Lower leg skin (tissue), 4 donors: ENCODE measurements around the gene POLR3B. TPM values are rescaled to one million over a fixed set of nuclear protein-coding genes. Genes with fewer than 3 reads are reported as not detected.

Experiments
- DNase-seq, 2 donors: peaks; one replicate each; pipeline ENCODE4 v3.0.0-alpha.2; 2019; ENCODE audit warnings: low spot score in 2 of 2
- H3K4me3 ChIP-seq: fragments of 200-600 bp; sonication (generic); 2 replicates; pipeline ENCODE4 v1.5.1; 2017; ENCODE audit warnings: mild to moderate bottlenecking, low read depth; ENCODE audit not compliant: poor library complexity, severe bottlenecking
- POLR2A ChIP-seq, 2 donors: fragments of 450-650 bp; IDR thresholded peaks; one replicate each; pipeline ENCODE4 v1.6.1; 2016 to 2017; ENCODE audit warnings: antibody characterized with exemption in 2 of 2, mild to moderate bottlenecking in 1 of 2, moderate library complexity in 1 of 2
- WGBS, 2 donors: methylation state at CpG; one replicate each; pipeline ENCODE4 v1.1.5; 2018; 5-methylcytosine and 5-hydroxymethylcytosine counted together
- intact Hi-C: fragments of 100-400 bp; cut with DNase I; formaldehyde crosslinking; loops from one replicate; pipeline ENCODE4 v1.15.0; 2023; ENCODE audit warnings: low total_unique reads
- total RNA-seq, 4 donors: library from RNA; depleted of rRNA; stranded (reverse); fragments of >200 nt; gene quantifications; one replicate each; pipeline ENCODE4 v1.1.0, GENCODE V29; 2016
- TF ChIP-seq, protein P1 (sequence below), 3 donors: fragments of 450-650 bp; IDR thresholded peaks; one replicate each; pipeline ENCODE4 v1.5.1; 2016; ENCODE audit warnings: antibody characterized with exemption in 3 of 3, mild to moderate bottlenecking in 3 of 3, moderate library complexity in 2 of 3

Gene POLR3B
- total RNA-seq, 4 donors from 2014 or later, result 9.4 to 12.9 (median 12.1) TPM

DNA sequence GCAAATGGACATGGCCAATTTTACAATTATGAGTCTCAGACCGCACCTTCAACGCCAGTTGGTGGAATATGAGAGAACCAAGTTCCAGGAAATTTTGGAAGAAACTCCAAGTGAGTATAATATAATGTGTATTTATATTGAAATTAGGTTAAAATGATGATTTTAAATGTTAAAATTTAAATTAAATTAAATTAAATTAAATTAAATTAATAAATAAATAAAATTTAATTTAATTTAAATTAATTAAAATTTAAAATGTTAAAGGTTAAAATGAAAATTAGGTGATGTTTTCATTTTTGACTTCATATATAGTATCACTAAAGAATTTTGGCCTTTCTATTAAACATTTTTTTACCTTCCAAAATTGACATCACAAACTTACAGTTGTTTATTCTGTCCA lies 34.0 kb upstream of the POLR3B start:
- H3K4me3 ChIP-seq, result no peak overlapping the region
- TF ChIP-seq, protein P1, sequence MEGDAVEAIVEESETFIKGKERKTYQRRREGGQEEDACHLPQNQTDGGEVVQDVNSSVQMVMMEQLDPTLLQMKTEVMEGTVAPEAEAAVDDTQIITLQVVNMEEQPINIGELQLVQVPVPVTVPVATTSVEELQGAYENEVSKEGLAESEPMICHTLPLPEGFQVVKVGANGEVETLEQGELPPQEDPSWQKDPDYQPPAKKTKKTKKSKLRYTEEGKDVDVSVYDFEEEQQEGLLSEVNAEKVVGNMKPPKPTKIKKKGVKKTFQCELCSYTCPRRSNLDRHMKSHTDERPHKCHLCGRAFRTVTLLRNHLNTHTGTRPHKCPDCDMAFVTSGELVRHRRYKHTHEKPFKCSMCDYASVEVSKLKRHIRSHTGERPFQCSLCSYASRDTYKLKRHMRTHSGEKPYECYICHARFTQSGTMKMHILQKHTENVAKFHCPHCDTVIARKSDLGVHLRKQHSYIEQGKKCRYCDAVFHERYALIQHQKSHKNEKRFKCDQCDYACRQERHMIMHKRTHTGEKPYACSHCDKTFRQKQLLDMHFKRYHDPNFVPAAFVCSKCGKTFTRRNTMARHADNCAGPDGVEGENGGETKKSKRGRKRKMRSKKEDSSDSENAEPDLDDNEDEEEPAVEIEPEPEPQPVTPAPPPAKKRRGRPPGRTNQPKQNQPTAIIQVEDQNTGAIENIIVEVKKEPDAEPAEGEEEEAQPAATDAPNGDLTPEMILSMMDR (IDR thresholded peaks at IDR 0.05), result no peak
- no peak for TF ChIP-seq POLR2A (IDR thresholded peaks at IDR 0.05)
- intact Hi-C loops, result no loop called here
- WGBS, 2 donors, result 96 to 99% methylated on average over 2 of the region's 2 CpGs
- no peak for DNase-seq

DNA sequence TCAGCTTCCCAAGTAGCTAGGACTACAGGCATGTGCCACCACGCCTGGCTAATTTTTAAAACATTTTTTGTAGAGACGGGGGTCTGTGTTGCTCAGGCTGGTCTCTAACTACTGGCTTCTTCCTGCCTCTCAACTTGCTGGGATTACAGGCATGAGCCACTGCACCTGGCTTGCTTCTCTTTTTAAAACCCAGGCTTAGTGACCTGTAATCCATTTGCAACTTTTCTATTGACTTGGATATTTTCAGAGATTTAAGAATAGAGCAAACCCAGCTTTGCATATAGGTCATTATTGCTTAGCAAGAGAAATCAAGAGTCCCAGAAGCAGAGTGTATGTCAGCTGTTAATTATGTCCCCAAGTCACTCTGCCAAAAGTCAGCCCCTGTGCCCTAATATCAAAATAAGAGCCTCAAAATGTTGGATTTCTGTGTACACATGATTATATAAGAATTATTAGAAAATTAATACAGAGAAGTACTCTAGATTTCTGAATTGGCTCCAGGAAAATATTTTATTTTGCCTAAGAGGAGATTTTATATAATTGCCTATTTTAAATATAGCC lies 30.2 kb upstream of the POLR3B start:
- DNase-seq, result no peak
- 73% methylated on average over 2 of the region's 2 CpGs for WGBS, 2 donors
- intact Hi-C loops, result no loop called here
- no peak overlapping the region for H3K4me3 ChIP-seq
- no peak for TF ChIP-seq POLR2A (IDR thresholded peaks at IDR 0.05)
- TF ChIP-seq, protein P1 (IDR thresholded peaks at IDR 0.05), result no peak

DNA sequence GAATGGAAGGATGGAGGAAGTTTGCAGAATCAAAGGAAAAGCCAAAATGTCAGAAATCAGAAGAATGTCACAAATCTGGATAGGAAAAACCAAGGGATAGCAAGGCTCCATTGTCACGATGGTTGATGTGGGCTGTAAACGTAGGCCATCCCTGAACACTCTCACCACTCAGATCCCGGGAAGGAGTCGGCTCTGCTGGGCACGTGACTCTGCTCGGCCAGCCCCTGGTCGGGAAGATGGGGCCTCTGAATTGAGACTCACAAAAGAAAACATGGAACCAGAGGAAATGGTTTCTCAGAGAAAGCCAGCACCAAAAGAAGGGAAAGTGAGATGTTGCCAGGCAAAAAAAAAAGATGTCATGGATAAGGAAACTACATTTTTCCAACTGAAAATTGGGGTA lies 28.8 kb upstream of the POLR3B start:
- H3K4me3 ChIP-seq, result no peak overlapping the region
- intact Hi-C loops, result no loop called here
- 80 to 86% methylated on average over 7 of the region's 7 CpGs for WGBS, 2 donors
- TF ChIP-seq, protein P1 (IDR thresholded peaks at IDR 0.05), result no peak
- TF ChIP-seq POLR2A (IDR thresholded peaks at IDR 0.05), result no peak
- DNase-seq, result no peak

DNA sequence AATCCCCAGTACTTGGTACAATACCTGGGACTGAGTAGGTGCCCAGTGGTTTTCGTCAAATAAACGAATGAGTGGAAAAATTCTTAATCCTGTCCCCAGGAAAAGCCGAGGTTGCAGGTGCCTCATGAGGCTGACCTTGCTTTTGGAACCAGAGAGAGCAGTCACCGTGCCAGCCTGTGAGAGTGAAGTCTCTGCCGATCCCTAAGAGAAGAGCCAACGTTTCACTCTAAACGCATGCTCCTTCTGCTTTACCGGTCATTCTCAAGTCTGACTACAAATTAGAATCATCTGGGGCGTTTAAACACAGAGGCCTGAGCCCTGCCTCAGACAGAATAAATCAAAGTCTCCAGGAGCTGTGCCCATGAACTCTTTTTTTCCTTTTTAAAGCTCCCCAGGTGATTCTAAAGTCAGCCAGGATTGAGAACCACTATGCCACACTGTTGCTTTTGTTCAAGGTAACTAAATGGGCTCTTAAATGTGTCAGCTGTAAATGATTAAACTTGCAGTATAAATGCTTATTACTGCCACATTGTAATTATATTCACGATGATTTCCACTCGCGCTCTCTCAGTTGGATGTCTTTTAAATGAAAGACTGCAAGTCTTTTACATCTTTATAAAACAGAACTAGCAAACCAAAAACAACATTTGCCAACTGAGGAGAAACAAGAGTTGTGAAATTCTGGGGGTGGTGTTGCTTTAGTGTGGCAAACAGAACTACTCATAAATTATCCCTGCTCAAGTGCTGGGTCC lies 28.1 kb upstream of the POLR3B start:
- TF ChIP-seq POLR2A (IDR thresholded peaks at IDR 0.05), result no peak
- TF ChIP-seq, protein P1 (IDR thresholded peaks at IDR 0.05), result no peak
- no peak for DNase-seq
- intact Hi-C loops, result no loop called here
- no peak overlapping the region for H3K4me3 ChIP-seq
- 53 to 54% methylated on average over 12 of the region's 12 CpGs for WGBS, 2 donors

DNA sequence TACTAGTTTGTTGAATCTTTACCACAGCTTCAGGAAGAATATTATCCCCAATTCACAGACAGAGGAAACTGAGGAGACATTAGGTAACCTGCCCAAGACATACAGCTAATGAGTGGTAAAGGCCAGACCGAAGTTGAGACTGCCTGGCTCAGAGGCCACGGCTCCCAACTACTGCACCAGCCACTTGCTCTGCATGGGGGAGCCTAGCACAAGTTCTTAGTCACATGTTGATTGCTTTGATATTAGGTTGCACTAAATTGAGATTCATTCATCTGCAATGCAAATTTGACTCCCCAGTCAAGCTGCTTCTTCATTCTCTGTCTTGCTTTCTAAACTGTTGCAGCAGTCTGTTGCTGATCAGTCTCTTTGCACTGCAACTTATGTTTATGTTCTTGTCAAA lies 25.9 kb upstream of the POLR3B start:
- H3K4me3 ChIP-seq, result no peak overlapping the region
- no peak for DNase-seq
- 91% methylated on average over 2 of the region's 2 CpGs for WGBS, 2 donors
- intact Hi-C loops, result no loop called here
- TF ChIP-seq, protein P1 (IDR thresholded peaks at IDR 0.05), result no peak
- TF ChIP-seq POLR2A (IDR thresholded peaks at IDR 0.05), result no peak
